GM18858 (cell line): ENCODE measurements around the gene VPS45.
"Not testable (repeated sequence)": the region's sequence is repeated elsewhere in the genome, so short reads cannot be mapped to it uniquely, and the experiment has no call there.

ENCODE experiments used
- ATAC-seq: cut with Tn5 transposase; IDR thresholded peaks from one replicate; pipeline ENCODE4 v1.9.1; 2021; ENCODE audit not compliant: unreplicated experiment

The VPS45 gene

GRCh38 chr1:150067184-150068108 lies at the start of gene VPS45:
TSS of gene VPS45 (plus strand) at chr1:150067776. CDS start at chr1:150067858, 82 bp downstream.
- ATAC-seq, result no peak

DNA sequence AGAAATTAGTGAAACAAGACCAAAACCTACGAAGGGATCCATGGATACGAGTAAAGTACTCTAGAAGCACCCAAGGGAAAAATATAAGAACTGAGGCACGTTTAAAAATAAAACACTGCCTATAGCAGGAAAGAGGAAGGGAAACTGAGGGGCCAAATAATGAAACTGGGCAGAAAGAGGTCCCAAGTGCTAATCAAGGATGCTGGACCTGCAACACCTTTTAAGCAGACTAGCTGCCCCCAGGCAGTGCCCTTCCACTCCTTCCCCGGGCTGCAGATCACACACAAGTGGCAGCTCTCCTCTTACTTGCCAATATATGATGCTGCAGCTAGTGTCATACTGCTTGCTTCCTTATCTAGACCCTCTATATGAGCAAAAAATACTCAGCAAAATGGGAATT lies 49.4 kb upstream of the VPS45 start:
- ATAC-seq, result no peak

DNA sequence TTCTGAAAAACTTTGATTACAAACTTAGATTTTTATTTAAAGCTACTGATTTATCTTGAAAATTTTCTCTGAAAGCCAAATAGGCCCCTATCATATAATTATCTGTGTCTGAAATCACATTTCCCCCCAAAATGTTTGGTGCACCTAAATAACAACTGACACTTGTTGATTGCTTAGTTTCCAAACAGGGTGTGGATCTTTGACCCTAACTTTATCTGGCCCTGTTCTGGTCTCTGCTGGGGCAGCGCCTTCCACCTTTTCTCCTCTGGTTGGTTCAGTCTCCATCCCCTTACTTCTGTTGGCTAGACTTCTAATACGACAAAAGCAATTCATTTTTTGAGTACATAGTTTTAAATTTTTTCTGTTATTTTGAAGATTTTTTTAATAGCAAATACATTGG lies 46.9 kb upstream of the VPS45 start:
- ATAC-seq, result no peak

DNA sequence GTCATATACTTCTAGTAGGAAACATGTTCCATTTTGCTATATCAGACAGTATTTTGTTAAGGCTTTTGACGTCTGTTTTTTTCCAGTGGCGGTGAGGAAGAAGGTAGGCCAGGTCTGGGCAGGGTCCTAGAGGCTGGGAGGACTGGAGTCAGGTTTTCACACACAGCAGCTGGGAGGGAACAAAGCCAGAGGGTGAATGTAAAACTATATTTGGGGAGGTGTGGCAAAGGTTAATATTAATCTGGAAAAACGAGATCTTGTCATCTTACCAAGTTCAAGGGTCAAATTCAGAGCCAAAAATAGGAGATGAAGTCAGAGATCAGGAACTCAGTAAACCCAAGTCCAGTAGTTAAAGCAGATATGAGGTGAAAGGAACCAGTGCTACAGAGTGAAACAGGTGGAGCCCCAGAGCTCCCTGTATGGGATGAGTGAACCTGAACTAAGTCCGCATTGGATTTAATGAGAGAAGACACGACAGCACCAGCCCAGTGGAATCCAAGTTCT lies 46.3 kb upstream of the VPS45 start:
- ATAC-seq, result no peak

GRCh38 chr1:150022357-150022756 lies 45.2 kb upstream of the VPS45 start:
- ATAC-seq, result no peak

GRCh38 chr1:150024156-150024555 lies 43.4 kb upstream of the VPS45 start:
- ATAC-seq, result no peak

- no peak for ATAC-seq
Observed at GRCh38 chr1:150028322-150028721, 39.3 kb upstream of the VPS45 start.

GRCh38 chr1:150034336-150034735 lies 33.2 kb upstream of the VPS45 start:
- ATAC-seq, result no peak

GRCh38 chr1:150049926-150050325 lies 17.6 kb upstream of the VPS45 start:
- no peak for ATAC-seq

- no peak for ATAC-seq
Observed at GRCh38 chr1:150051089-150051373, 16.5 kb upstream of the VPS45 start.

DNA sequence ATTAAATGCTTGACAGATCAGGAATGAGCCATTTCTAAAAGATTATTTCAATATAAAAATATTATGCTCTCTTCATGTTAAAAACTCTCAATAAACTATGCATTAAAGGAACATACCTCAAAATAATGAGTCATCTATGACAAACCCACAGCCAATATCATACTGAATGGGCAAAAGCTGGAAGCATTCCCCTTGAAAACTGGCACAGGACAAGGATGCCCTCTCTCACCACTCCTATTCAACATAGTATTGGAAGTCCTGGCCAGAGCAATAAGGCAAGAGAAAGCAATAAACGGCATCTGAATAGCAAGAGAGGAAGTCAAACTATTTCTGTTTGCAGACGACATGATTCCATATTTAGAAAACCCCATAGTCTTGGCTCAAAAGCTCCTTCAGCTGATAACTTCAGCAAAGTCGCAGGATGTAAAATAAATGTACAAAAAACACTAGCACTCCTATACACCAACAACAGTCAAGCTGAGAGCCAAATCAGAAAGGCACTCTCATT lies 15.6 kb upstream of the VPS45 start:
- ATAC-seq, result not testable (repeated sequence)

DNA sequence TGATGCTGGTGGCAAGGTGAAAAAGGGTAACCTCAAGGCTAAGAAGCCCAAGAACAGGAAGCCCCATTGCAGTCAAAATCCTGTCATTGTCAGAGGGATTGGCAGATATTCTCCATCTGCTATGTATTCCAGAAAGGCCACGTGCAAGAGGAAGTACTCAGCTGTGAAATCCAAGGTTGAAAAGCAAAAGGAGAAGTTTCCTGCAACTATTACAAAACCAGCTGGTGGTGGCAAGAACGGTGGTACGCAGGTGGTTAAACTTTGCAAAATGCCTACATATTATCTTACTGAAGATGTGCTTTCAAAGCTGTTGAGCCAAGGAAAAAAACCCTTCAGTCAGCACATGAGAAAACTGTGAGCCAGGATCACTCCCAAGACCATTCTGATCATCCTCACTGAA lies 13.7 kb upstream of the VPS45 start:
- no peak for ATAC-seq

DNA sequence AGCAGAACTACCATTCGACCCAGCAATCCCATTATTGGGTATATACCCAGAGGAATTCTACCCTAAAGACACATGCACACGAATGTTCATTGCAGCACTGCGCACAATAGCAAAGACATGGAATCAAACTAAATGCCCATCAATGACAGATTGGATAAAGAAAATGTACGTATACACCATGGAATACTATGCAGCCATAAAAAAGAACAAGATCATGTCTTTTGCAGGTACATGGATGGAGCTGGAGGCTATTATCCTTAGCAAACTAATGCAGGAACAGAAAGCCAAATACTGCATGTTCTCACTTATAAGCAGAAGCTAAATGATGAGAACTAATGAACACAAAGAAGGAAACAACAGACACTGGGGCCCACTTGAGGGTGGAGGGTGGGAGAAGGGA lies 12.1 kb upstream of the VPS45 start:
- ATAC-seq, result not testable (repeated sequence)

- ATAC-seq, result no peak
Observed at GRCh38 chr1:150056407-150056806, 11.2 kb upstream of the VPS45 start.

- ATAC-seq, result no peak
Observed at GRCh38 chr1:150060260-150060659, 7.3 kb upstream of the VPS45 start.

GRCh38 chr1:150061632-150062101 lies 5.9 kb upstream of the VPS45 start:
- no peak for ATAC-seq

DNA sequence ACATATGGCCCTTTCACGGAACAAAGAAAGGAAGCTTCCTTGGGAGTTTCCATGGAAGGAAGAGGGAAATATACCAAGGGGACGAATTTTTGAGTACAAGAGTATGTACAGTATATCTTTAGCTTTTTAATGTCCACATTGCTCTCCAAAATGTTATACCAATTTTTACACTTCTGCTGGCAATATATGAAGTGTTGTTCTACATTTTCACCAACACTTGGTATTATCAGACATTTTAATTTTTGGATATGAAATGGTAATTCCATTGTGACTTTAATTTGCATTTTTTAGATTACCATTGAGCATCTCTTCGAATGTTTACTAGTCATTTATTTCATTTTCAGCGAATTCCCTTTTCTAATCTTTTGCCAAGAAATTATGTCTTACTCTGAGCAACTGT lies 5.5 kb upstream of the VPS45 start:
- no peak for ATAC-seq

DNA sequence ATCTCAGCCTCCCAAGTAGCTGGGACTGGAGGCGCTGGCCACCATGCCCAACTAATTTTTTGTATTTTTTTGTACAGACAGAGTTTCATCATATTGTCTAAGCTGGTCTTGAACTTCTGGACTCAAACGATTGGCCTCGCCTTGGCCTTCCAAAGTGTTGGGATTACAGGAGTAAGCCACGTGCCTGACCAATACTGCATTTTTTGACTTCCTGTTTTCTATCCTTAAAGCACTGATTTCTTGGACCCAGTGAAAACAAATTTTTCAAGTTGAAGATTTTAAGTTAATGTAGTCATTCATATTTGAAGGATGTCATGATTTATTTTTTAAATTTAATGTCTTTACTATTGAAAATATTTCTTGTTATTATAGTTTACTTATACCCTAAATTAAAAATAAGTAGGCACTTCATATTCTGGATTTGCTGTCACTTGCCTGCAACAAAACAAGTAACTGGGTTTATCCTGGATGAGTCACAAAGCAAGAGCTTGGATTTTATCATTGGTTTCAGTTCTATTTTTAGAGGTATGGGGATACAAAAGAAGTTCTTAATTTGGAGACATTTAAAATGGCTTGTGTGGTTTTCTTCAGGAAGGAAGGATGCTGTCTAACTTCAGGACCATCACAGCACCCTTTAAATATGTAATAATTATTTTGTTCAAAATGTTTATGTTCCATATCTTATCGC lies 2.2 kb upstream of the VPS45 start:
- ATAC-seq, result no peak

GRCh38 chr1:150066328-150066727 lies 1.2 kb upstream of the VPS45 start:
- no peak for ATAC-seq

DNA sequence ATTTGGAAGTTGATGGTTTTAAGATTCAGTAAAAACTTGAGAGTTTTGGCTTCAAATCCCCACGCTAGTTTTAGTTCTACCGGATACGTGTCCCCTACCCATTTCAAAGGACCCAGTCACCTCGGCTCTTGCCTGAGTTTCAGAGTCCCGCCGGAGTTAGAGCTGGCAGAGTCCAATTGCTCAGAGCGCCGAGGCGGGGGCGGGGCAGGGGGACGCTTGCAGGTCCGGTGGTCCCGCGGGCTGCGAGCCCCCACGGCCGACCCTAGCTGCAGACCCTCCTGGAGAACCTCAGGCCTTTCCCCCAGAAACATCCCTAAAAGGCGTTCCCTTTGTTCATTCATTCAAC lies 765 bp upstream of the VPS45 start:
- ATAC-seq, result no peak

DNA sequence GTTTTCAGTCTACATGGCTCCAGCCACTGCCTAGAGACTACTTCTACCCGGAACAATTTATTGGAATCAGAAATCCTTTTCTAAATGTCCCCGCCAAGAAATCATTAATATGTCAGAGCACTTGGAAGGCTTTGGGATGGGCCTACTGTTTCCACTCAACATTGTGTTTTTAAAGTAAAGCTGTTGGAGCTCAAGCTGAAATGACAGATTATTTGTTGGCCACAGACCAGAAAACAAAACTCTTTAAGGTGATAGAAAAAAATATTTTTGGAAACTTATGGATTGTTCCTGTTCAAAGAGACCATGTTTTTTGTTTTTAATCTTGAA lies 496 bp downstream of the VPS45 start:
- ATAC-seq, result no peak

DNA sequence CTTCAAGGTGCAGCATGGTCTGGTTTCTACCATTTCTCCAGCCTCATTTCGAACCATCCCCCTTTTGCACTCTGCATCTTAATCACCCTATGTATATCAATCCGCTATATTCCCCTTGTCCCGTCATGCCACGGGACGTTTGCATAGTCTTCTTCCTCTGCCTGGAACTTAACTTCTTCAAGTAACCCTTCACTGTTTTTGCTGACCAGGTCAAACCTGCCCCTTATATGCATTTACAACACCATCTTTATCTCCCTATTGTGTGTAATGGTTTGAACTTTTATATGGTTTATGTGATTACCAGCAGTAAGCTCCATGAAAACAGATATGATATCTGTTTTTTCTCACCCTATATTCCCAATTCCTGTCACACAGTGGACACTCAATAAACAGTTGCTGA lies 2.3 kb downstream of the VPS45 start:
- no peak for ATAC-seq
